ENCODE data around the gene SLC47A1.

DNA sequence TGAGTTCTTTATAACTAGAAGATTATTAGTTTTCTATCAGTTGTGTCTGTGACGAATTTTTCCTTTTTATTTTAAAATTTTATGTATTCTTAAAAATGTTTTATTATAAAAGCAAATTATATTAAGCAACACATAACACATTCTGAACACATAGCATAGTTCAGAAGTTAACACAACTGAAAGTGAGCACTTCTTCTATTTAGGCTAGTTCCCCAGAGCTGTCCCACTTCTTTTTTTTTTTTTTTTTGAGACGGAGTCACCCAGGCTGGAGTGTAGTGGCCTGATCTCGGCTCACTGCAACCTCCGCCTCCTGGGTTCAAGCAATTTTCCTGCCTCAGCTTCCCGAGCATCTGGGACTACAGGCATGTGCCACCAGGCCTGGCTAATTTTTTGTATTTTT lies 77.2 kb downstream of the SLC47A1 start:
- TF ChIP-seq, protein P1, sequence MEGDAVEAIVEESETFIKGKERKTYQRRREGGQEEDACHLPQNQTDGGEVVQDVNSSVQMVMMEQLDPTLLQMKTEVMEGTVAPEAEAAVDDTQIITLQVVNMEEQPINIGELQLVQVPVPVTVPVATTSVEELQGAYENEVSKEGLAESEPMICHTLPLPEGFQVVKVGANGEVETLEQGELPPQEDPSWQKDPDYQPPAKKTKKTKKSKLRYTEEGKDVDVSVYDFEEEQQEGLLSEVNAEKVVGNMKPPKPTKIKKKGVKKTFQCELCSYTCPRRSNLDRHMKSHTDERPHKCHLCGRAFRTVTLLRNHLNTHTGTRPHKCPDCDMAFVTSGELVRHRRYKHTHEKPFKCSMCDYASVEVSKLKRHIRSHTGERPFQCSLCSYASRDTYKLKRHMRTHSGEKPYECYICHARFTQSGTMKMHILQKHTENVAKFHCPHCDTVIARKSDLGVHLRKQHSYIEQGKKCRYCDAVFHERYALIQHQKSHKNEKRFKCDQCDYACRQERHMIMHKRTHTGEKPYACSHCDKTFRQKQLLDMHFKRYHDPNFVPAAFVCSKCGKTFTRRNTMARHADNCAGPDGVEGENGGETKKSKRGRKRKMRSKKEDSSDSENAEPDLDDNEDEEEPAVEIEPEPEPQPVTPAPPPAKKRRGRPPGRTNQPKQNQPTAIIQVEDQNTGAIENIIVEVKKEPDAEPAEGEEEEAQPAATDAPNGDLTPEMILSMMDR (IDR thresholded peaks at IDR 0.05; ENCODE audit: low read depth, low read length) = no peak
- TF ChIP-seq, protein P2, sequence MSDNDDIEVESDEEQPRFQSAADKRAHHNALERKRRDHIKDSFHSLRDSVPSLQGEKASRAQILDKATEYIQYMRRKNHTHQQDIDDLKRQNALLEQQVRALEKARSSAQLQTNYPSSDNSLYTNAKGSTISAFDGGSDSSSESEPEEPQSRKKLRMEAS (IDR thresholded peaks at IDR 0.05; ENCODE audit: low read depth, low read length) = no peak
- TF ChIP-seq POLR2A (IDR thresholded peaks at IDR 0.05; ENCODE audit: extremely low read depth, insufficient read length) (no peak), MYC (IDR thresholded peaks at IDR 0.05; ENCODE audit: low read depth, low read length) (no peak)

Data from NB4 (cell line).